Measurements from ENCODE around the gene EBNA1BP2.

GRCh38 chr1:43149889-43150288 is 22.2 kb downstream of the EBNA1BP2 start:
- TF ChIP-seq ZC3H10 (CRISPR knock-in tag; IDR thresholded peaks at IDR 0.05) (no peak), TSHZ2 (CRISPR knock-in tag; IDR thresholded peaks at IDR 0.05) (no peak), PATZ1 (CRISPR knock-in tag; IDR thresholded peaks at IDR 0.05; ENCODE audit: borderline replicate concordance) (no peak), CREB5 (CRISPR knock-in tag; IDR thresholded peaks at IDR 0.05; ENCODE audit: low read depth) (no peak), ZFP30 (CRISPR knock-in tag; IDR thresholded peaks at IDR 0.05) (no peak), ESRRG (CRISPR knock-in tag; IDR thresholded peaks at IDR 0.05) (no peak), POU6F1 (CRISPR knock-in tag; IDR thresholded peaks at IDR 0.05; ENCODE audit: borderline replicate concordance, low read depth) (no peak), GLIS3 (CRISPR knock-in tag; IDR thresholded peaks at IDR 0.05) (no peak), ZNF565 (CRISPR knock-in tag; conservative IDR thresholded peaks at IDR 0.05; ENCODE audit: low read depth) (no peak), PPARA (CRISPR knock-in tag; IDR thresholded peaks at IDR 0.05; ENCODE audit: borderline replicate concordance) (no peak), ARNTL (CRISPR knock-in tag; IDR thresholded peaks at IDR 0.05; ENCODE audit: borderline replicate concordance, low read depth) (no peak), RARB (CRISPR knock-in tag; IDR thresholded peaks at IDR 0.05) (no peak), OSR1 (CRISPR knock-in tag; IDR thresholded peaks at IDR 0.05) (no peak)
